HepG2 (cell line): ENCODE results near the gene UCK2. TPM values are rescaled to one million over a fixed set of nuclear protein-coding genes. Genes with fewer than 3 reads are reported as not detected.

ENCODE experiments used
- ETV6 ChIP-seq: sonication (generic); formaldehyde crosslinking; conservative IDR thresholded peaks from 2 replicates; pipeline ENCODE4 v1.4.0; 2020; ENCODE audit warnings: missing genetic modification reagents
- HMGXB3 ChIP-seq: sonication (generic); formaldehyde crosslinking; IDR thresholded peaks from 2 replicates; pipeline ENCODE4 v1.4.0; 2020; ENCODE audit warnings: missing genetic modification reagents, borderline replicate concordance
- HNF1A ChIP-seq, 2 experiments: sonication (generic) in 1 of 2; formaldehyde crosslinking in 1 of 2; IDR thresholded peaks; 2 replicates each; pipeline versions ENCODE4 v1.4.0 to v1.6.1; 2016 to 2020; ENCODE audit warnings: borderline replicate concordance in 1 of 2, low read depth in 1 of 2, mild to moderate bottlenecking in 1 of 2, missing genetic modification reagents in 1 of 2
- KIAA2018 ChIP-seq: sonication (generic); formaldehyde crosslinking; IDR thresholded peaks from 2 replicates; pipeline ENCODE4 v1.5.0; 2020; ENCODE audit warnings: mild to moderate bottlenecking, missing genetic modification reagents, borderline replicate concordance
- PBX2 ChIP-seq: IDR thresholded peaks from 2 replicates; pipeline ENCODE4 v1.6.1; 2016; ENCODE audit warnings: control low read depth
- RCOR2 ChIP-seq: IDR thresholded peaks from 2 replicates; pipeline ENCODE4 v1.6.1; 2016; ENCODE audit warnings: missing biosample characterization, missing genetic modification reagents
- ZNF12 ChIP-seq: sonication (generic); formaldehyde crosslinking; IDR thresholded peaks from 2 replicates; pipeline ENCODE4 v1.5.0; 2020; ENCODE audit warnings: missing genetic modification reagents
- ZNF576 ChIP-seq: sonication (generic); formaldehyde crosslinking; IDR thresholded peaks from 2 replicates; pipeline ENCODE4 v1.4.0; 2020; ENCODE audit warnings: mild to moderate bottlenecking, missing genetic modification reagents
- polyA plus RNA-seq, 8 experiments: library from polyadenylated mRNA; depleted of rRNA in 3 of 8; stranded (reverse) in 7 of 8; unstranded in 1 of 8; fragments of >200 nt; fragmentation: Illumina TruSeq in 4 of 8; extraction: Trizol in 4 of 8; gene quantifications; 2 replicates each; pipeline versions ENCODE4 v1.2.1 to v1.2.3, GENCODE V29; 2011 to 2016; ENCODE audit warnings: low read depth in 4 of 8, missing spikeins in 1 of 8, mixed read lengths in 1 of 8; ENCODE audit not compliant: insufficient read depth in 1 of 8
- total RNA-seq, 5 experiments: library from RNA; depleted of rRNA; stranded (reverse); fragments of >200 nt; fragmentation: Illumina TruSeq; extraction: Trizol; gene quantifications; 2 replicates each; pipeline ENCODE4 v1.2.3, GENCODE V29; 2016; ENCODE audit warnings: low read depth in 1 of 5

UCK2 gene
- total and polyA plus RNA-seq, 2 of the 13 experiments (the other 11 are each of a cell fraction or from before 2014, with no cell fraction given) = 64.3 to 78.0 TPM

- TF ChIP-seq PBX2 (CRISPR knock-in tag) (peak; percentile 33; the same call in 1 of the 2 replicates), RCOR2 (CRISPR knock-in tag) (no peak), ZNF12 (0 out of 2 replicates have a peak, but pooled peaks have one; percentile 38), ETV6 (CRISPR knock-in tag) (no peak), ZNF576 (CRISPR knock-in tag) (no peak), HMGXB3 (CRISPR knock-in tag) (no peak), KIAA2018 (CRISPR knock-in tag) (no peak), HNF1A (IDR thresholded peaks at IDR 0.05; ENCODE audit: low read depth) (0 out of 2 replicates have a peak, but pooled peaks have one; percentile 18), HNF1A (CRISPR knock-in tag; IDR thresholded peaks at IDR 0.05; ENCODE audit: borderline replicate concordance) (no peak)
Observed at GRCh38 chr1:165857046-165857801, 29.8 kb downstream of the UCK2 start (continued).
